Transverse colon (tissue), 4 donors: ENCODE measurements around the gene SHB.

ENCODE experiments used
- EP300 ChIP-seq: sonication (generic); formaldehyde crosslinking; IDR thresholded peaks from one replicate; pipeline ENCODE4 v1.6.1; 2017; ENCODE audit warnings: antibody characterized with exemption, low read depth
- POLR2A ChIP-seq: fragments of 450-650 bp; IDR thresholded peaks from one replicate; pipeline ENCODE4 v1.6.1; 2016; ENCODE audit warnings: antibody characterized with exemption, mild to moderate bottlenecking, moderate library complexity
- POLR2AphosphoS5 ChIP-seq, 3 donors: sonication (generic); formaldehyde crosslinking; IDR thresholded peaks; one replicate each; pipeline ENCODE4 v1.6.1; 2016; ENCODE audit warnings: antibody characterized with exemption in 3 of 3
- TF ChIP-seq, protein P1 (sequence below), 5 experiments: fragments of 200-600 bp in 3 of 5; fragments of 450-650 bp in 2 of 5; sonication (generic) in 3 of 5; IDR thresholded peaks; 1 replicate in 2 of 5; 2 replicates in 3 of 5; pipeline ENCODE4 v1.5.1; 2016 to 2017; ENCODE audit warnings: antibody characterized with exemption in 5 of 5, inconsistent platforms in 3 of 5, mild to moderate bottlenecking in 2 of 5, moderate library complexity in 1 of 5

DNA sequence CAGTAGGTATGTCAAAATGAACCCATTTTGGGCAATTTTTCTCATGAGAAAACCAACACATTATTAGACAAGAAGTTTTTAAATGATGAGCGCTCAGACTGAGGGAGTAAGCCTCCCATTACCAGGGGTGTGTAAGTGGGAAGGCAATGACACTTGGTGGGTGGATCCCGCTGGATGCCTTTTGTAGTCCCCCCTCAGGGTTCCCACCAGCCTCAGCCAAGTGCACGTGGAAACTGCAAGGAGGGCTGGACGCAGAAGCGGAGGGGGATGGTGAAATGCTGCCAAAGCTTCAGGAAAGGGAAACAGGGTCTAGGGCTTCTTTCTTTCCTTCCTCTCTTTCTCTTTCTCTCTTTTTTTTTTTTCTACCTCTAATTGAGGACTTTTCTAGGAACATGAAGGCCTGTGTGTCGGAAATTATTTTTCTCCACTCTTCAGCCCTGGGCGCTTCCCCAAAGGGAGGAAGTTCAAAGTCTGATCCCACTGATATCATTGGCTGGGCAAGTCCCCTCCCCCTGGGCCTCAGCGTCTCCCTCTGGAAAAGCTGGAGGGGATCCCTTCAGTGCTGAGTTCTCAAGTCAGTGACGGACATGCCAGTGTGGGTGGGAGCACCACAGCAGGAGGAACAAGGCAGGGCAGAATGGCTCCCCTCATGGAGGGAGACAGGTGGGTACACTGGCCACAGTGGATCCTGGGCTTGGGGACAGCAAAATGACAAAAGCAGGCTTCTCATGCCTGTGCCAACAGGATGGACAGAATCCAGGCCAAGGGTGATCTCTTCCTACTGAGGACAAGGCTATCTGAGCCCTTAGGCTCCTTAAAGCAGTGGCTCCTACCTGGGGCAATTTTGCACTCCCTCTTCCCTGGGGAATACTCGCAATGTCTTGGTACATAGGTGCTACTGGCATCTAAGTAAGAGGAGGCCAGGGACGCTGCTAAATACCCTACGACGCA, 141.2 kb downstream of the SHB start:
- TF ChIP-seq, protein P1, sequence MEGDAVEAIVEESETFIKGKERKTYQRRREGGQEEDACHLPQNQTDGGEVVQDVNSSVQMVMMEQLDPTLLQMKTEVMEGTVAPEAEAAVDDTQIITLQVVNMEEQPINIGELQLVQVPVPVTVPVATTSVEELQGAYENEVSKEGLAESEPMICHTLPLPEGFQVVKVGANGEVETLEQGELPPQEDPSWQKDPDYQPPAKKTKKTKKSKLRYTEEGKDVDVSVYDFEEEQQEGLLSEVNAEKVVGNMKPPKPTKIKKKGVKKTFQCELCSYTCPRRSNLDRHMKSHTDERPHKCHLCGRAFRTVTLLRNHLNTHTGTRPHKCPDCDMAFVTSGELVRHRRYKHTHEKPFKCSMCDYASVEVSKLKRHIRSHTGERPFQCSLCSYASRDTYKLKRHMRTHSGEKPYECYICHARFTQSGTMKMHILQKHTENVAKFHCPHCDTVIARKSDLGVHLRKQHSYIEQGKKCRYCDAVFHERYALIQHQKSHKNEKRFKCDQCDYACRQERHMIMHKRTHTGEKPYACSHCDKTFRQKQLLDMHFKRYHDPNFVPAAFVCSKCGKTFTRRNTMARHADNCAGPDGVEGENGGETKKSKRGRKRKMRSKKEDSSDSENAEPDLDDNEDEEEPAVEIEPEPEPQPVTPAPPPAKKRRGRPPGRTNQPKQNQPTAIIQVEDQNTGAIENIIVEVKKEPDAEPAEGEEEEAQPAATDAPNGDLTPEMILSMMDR (IDR thresholded peaks at IDR 0.05): no peak
- TF ChIP-seq POLR2AphosphoS5 (IDR thresholded peaks at IDR 0.05): no peak
- no peak for TF ChIP-seq POLR2A
- TF ChIP-seq EP300: no peak
